GM19372 (cell line): Measurements from ENCODE around the gene BSPH1.
"Not testable (repeated sequence)": the region's sequence is repeated elsewhere in the genome, so short reads cannot be mapped to it uniquely, and the experiment has no call there.

Experiments
- ATAC-seq: cut with Tn5 transposase; IDR thresholded peaks from one replicate; pipeline ENCODE4 v1.9.1; 2021; ENCODE audit warnings: mild to moderate bottlenecking, low read depth, moderate library complexity; ENCODE audit not compliant: unreplicated experiment

Gene BSPH1

DNA sequence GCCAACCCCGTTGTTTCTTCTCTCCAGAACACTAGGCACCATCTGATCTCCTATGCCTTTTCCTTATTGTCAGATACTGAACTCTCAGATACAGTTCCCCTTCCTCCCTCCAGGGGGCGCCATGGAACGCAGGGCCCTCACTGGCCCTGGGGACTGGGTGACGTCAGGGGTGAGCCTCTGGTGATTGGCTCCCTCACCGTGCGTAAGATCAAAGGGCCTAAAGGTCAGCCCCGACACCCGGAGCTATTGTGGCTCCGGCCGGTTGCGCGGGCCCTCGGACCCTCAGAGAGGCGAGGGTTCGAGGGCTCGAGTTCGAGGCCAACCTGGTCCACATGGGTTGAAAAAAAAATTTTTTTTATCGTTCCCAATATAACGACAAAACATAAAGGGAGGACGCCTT lies 63.4 kb downstream of the BSPH1 start:
- not testable (repeated sequence) for ATAC-seq

DNA sequence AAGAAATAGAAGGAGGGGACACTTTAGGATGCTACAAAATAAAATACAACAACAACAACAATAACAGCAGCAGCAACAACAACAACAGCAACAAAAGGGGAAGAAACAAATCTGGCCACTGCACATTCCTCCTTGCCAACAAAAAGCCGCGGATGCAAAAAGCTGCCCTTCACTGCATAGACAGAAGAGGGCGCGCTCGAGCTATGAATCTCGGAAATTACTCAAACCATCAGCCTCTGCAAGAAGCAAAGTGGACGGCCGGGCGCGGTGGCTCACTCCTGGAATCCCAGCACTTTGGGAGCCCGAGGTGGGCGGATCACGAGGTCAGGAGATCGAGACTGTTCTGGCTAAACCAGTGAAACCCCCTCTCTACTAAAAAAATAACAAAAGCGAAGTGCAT lies 71.9 kb downstream of the BSPH1 start:
- ATAC-seq = not testable (repeated sequence)
